ENCODE measurements around the gene USHBP1.

The USHBP1 gene

GRCh38 chr19:17264641-17264979, at the start of gene USHBP1:
TSS of gene USHBP1 (minus strand) at chr19:17264745. CDS start at chr19:17264299, 446 bp downstream.
- ATAC-seq (no peak), DNase-seq (no peak)
- H3K27me3 Mint-ChIP-seq = peaks cover 8% of the 10 kb centered on the region
- H3K9me3 Mint-ChIP-seq = no peaks in the 10 kb centered on the region
- H3K27ac Mint-ChIP-seq = peak within 1 kb of the TSS in 1 of 2 donors; percentile 94
- H3K4me3 Mint-ChIP-seq = no peak within 1 kb of the TSS
- peaks cover 39% of the 10 kb centered on the region for H3K4me1 Mint-ChIP-seq

- Mint-ChIP-seq H3K27me3 (no peaks in the 10 kb centered on the region), H3K4me3 (no peak overlapping the region), H3K27ac (no peak overlapping the region), H3K4me1 (peaks cover 44% of the 10 kb centered on the region), H3K9me3 (no peaks in the 10 kb centered on the region)
- ATAC-seq (no peak), DNase-seq (no peak)
These were observed 49.6 kb upstream of the USHBP1 start for GRCh38 chr19:17314007-17314593.

GRCh38 chr19:17312189-17313113, 47.9 kb upstream of the USHBP1 start:
- H3K4me3 Mint-ChIP-seq = no peak overlapping the region
- no peaks in the 10 kb centered on the region for H3K27me3 Mint-ChIP-seq
- H3K4me1 Mint-ChIP-seq = peaks cover 56% of the 10 kb centered on the region
- DNase-seq = no peak
- ATAC-seq = no peak
- peak overlapping the region; percentile 48 to 65 for H3K27ac Mint-ChIP-seq
- H3K9me3 Mint-ChIP-seq = no peaks in the 10 kb centered on the region

GRCh38 chr19:17311455-17312188, 47.1 kb upstream of the USHBP1 start:
- DNase-seq (no peak), ATAC-seq (no peak)
- no peaks in the 10 kb centered on the region for H3K27me3 Mint-ChIP-seq
- peak overlapping the region; percentile 48 to 69 for H3K27ac Mint-ChIP-seq
- no peaks in the 10 kb centered on the region for H3K9me3 Mint-ChIP-seq
- peak overlapping the region; percentile 3 to 53 for H3K4me3 Mint-ChIP-seq
- peaks cover 64% of the 10 kb centered on the region for H3K4me1 Mint-ChIP-seq

GRCh38 chr19:17309965-17310461, 45.5 kb upstream of the USHBP1 start:
- peak overlapping the region; percentile 98 to 99 for H3K4me3 Mint-ChIP-seq
- peak overlapping the region; percentile 98 to 99 for H3K27ac Mint-ChIP-seq
- no peak for DNase-seq
- no peaks in the 10 kb centered on the region for H3K9me3 Mint-ChIP-seq
- peaks cover 65% of the 10 kb centered on the region for H3K4me1 Mint-ChIP-seq
- no peaks in the 10 kb centered on the region for H3K27me3 Mint-ChIP-seq
- no peak for ATAC-seq

GRCh38 chr19:17309198-17309964, 44.8 kb upstream of the USHBP1 start, which contains the start of gene DDA1:
TSS of gene DDA1 (plus strand) at chr19:17309563. CDS start at chr19:17309655, 92 bp downstream.
- Mint-ChIP-seq H3K4me1 (peaks cover 70% of the 10 kb centered on the region), H3K4me3 (peak within 1 kb of the TSS; percentile 98 to 99), H3K27me3 (no peaks in the 10 kb centered on the region), H3K9me3 (no peaks in the 10 kb centered on the region), H3K27ac (peak within 1 kb of the TSS; percentile 98 to 99)
- DNase-seq = peak; percentile 98 to 99
- ATAC-seq = peak; percentile 82

- H3K4me1 Mint-ChIP-seq = peaks cover 76% of the 10 kb centered on the region
- H3K27ac Mint-ChIP-seq = no peak overlapping the region
- H3K9me3 Mint-ChIP-seq = no peaks in the 10 kb centered on the region
- peak overlapping the region; percentile 25 to 39 for H3K4me3 Mint-ChIP-seq
- ATAC-seq (no peak), DNase-seq (no peak)
- H3K27me3 Mint-ChIP-seq = no peaks in the 10 kb centered on the region
These were observed 43.4 kb upstream of the USHBP1 start for GRCh38 chr19:17307876-17308377.

GRCh38 chr19:17306285-17306714, 41.8 kb upstream of the USHBP1 start:
- peaks cover 76% of the 10 kb centered on the region for H3K4me1 Mint-ChIP-seq
- H3K9me3 Mint-ChIP-seq = no peaks in the 10 kb centered on the region
- H3K27ac Mint-ChIP-seq = peak overlapping the region; percentile 86 to 97
- H3K27me3 Mint-ChIP-seq = no peaks in the 10 kb centered on the region
- ATAC-seq = no peak
- H3K4me3 Mint-ChIP-seq = peak overlapping the region; percentile 88 to 91
- DNase-seq = no peak

- Mint-ChIP-seq H3K9me3 (no peaks in the 10 kb centered on the region), H3K4me3 (peak within 1 kb of the TSS; percentile 88 to 91), H3K27ac (peak within 1 kb of the TSS; percentile 86 to 97), H3K4me1 (peaks cover 72% of the 10 kb centered on the region), H3K27me3 (no peaks in the 10 kb centered on the region)
- peak; percentile 97 to 99 for DNase-seq
- peak; percentile 83 for ATAC-seq
These were observed 41.2 kb upstream of the USHBP1 start, which contains the start of gene MRPL34 for GRCh38 chr19:17305517-17306284. TSS of gene MRPL34 (plus strand) at chr19:17305872. CDS start at chr19:17305893, 21 bp downstream.

- Mint-ChIP-seq H3K27me3 (no peaks in the 10 kb centered on the region), H3K4me3 (peak overlapping the region; percentile 88 to 91), H3K27ac (peak overlapping the region in 1 of 2 donors; percentile 97), H3K4me1 (peaks cover 66% of the 10 kb centered on the region), H3K9me3 (no peaks in the 10 kb centered on the region)
- DNase-seq (no peak), ATAC-seq (no peak)
These were observed 40.6 kb upstream of the USHBP1 start for GRCh38 chr19:17305216-17305516.

GRCh38 chr19:17304386-17305215, 40.1 kb upstream of the USHBP1 start:
- peak overlapping the region in 1 of 2 donors; percentile 23 for H3K27ac Mint-ChIP-seq

GRCh38 chr19:17303940-17304267, 39.4 kb upstream of the USHBP1 start:
- Mint-ChIP-seq H3K4me3 (peak overlapping the region; percentile 68 to 79), H3K27me3 (no peaks in the 10 kb centered on the region), H3K27ac (no peak overlapping the region), H3K4me1 (peaks cover 57% of the 10 kb centered on the region), H3K9me3 (no peaks in the 10 kb centered on the region)
- ATAC-seq (no peak), DNase-seq (no peak)

More at GRCh38 chr19:17304386-17305215, 40.1 kb upstream of the USHBP1 start:
- no peak for ATAC-seq
- Mint-ChIP-seq H3K4me1 (peaks cover 64% of the 10 kb centered on the region), H3K9me3 (no peaks in the 10 kb centered on the region), H3K27me3 (no peaks in the 10 kb centered on the region), H3K4me3 (peak overlapping the region; percentile 88 to 91)
- no peak for DNase-seq

GRCh38 chr19:17303167-17303939, 38.8 kb upstream of the USHBP1 start, which contains the start of gene ABHD8:
TSS of gene ABHD8 (minus strand) at chr19:17303425. CDS start at chr19:17301616, 1,809 bp downstream.
- DNase-seq = peak; percentile 93 to 97
- ATAC-seq = peak; percentile 78
- Mint-ChIP-seq H3K27me3 (no peaks in the 10 kb centered on the region), H3K4me1 (peaks cover 55% of the 10 kb centered on the region), H3K4me3 (peak within 1 kb of the TSS; percentile 68 to 79), H3K27ac (peak within 1 kb of the TSS in 1 of 2 donors; percentile 63), H3K9me3 (no peaks in the 10 kb centered on the region)
